ENCODE results near the gene FAP. TPM values are rescaled to one million over a fixed set of nuclear protein-coding genes. Genes with fewer than 3 reads are reported as not detected.

Gene FAP
- total RNA-seq, 1 experiment from 2014 or later: 0.61 TPM

- CTCF ChIA-PET: interaction anchor here (0.5 to 0.6 kb wide), 2 partner anchors 11 to 1573 kb away, joined by 3 read pairs; no protein-coding TSS in a partner anchor
- Mint-ChIP-seq H3K4me1 (ENCODE audit: low read depth, unreplicated experiment) (peaks cover 6% of the 10 kb centered on the region), H3K36me3 (ENCODE audit: insufficient read depth, unreplicated experiment) (no peaks in the 10 kb centered on the region), H3K9me3 (ENCODE audit: low read depth, unreplicated experiment) (no peaks in the 10 kb centered on the region), H3K27me3 (ENCODE audit: unreplicated experiment) (no peaks in the 10 kb centered on the region), H3K4me3 (ENCODE audit: low read depth, unreplicated experiment) (no peak overlapping the region), H3K27ac (ENCODE audit: unreplicated experiment) (no peak overlapping the region)
- no peak for DNase-seq
- no TSS peak for BruUV-seq (replicated peaks)
- intact Hi-C loops (cut with micrococcal nuclease; ENCODE audit: unreplicated experiment): no loop called here
- no peak for TF ChIP-seq CTCF (IDR thresholded peaks at IDR 0.05; ENCODE audit: unreplicated experiment)
These were observed 77.1 kb downstream of the FAP start for GRCh38 chr2:162166174-162166573.

- no peak for DNase-seq
- CTCF ChIA-PET: no interaction called here
- no peak for TF ChIP-seq CTCF (IDR thresholded peaks at IDR 0.05; ENCODE audit: unreplicated experiment)
- intact Hi-C loops (cut with micrococcal nuclease; ENCODE audit: unreplicated experiment): no loop called here
- Mint-ChIP-seq H3K27ac (ENCODE audit: unreplicated experiment) (no peak overlapping the region), H3K4me1 (ENCODE audit: low read depth, unreplicated experiment) (peaks cover 6% of the 10 kb centered on the region), H3K36me3 (ENCODE audit: insufficient read depth, unreplicated experiment) (no peaks in the 10 kb centered on the region), H3K9me3 (ENCODE audit: low read depth, unreplicated experiment) (no peaks in the 10 kb centered on the region), H3K27me3 (ENCODE audit: unreplicated experiment) (no peaks in the 10 kb centered on the region), H3K4me3 (ENCODE audit: low read depth, unreplicated experiment) (no peak overlapping the region)
- no TSS peak for BruUV-seq (replicated peaks)
These were observed 78.4 kb downstream of the FAP start for GRCh38 chr2:162164802-162165201.

- Mint-ChIP-seq H3K27me3 (ENCODE audit: unreplicated experiment) (no peaks in the 10 kb centered on the region), H3K36me3 (ENCODE audit: insufficient read depth, unreplicated experiment) (no peaks in the 10 kb centered on the region), H3K9me3 (ENCODE audit: low read depth, unreplicated experiment) (no peaks in the 10 kb centered on the region), H3K27ac (ENCODE audit: unreplicated experiment) (no peak overlapping the region), H3K4me1 (ENCODE audit: low read depth, unreplicated experiment) (no peaks in the 10 kb centered on the region), H3K4me3 (ENCODE audit: low read depth, unreplicated experiment) (no peak overlapping the region)
- CTCF ChIA-PET: no interaction called here
- BruUV-seq (replicated peaks): no TSS peak
- no peak for DNase-seq
- intact Hi-C loops (cut with micrococcal nuclease; ENCODE audit: unreplicated experiment): no loop called here
- TF ChIP-seq CTCF (IDR thresholded peaks at IDR 0.05; ENCODE audit: unreplicated experiment): no peak
These were observed 83.8 kb downstream of the FAP start for GRCh38 chr2:162159446-162159845.

GRCh38 chr2:162156149-162156548, 87.1 kb downstream of the FAP start:
- BruUV-seq (replicated peaks): no TSS peak
- CTCF ChIA-PET: interaction anchor here (0.7 to 1.2 kb wide), 3 partner anchors 16 to 1068 kb away, joined by 3 to 4 read pairs (median 4); no protein-coding TSS in a partner anchor
- H3K4me1 Mint-ChIP-seq (ENCODE audit: low read depth, unreplicated experiment): peaks cover 9% of the 10 kb centered on the region
- H3K36me3 Mint-ChIP-seq (ENCODE audit: insufficient read depth, unreplicated experiment): no peaks in the 10 kb centered on the region
- no peak for DNase-seq
- no peaks in the 10 kb centered on the region for H3K27me3 Mint-ChIP-seq (ENCODE audit: unreplicated experiment)
- TF ChIP-seq CTCF (IDR thresholded peaks at IDR 0.05; ENCODE audit: unreplicated experiment): no peak
- H3K27ac Mint-ChIP-seq (ENCODE audit: unreplicated experiment): no peak overlapping the region
- H3K9me3 Mint-ChIP-seq (ENCODE audit: low read depth, unreplicated experiment): no peaks in the 10 kb centered on the region
- intact Hi-C loops (cut with micrococcal nuclease; ENCODE audit: unreplicated experiment): no loop called here
- no peak overlapping the region for H3K4me3 Mint-ChIP-seq (ENCODE audit: low read depth, unreplicated experiment)
